HEK293 (cell line): Measurements from ENCODE around the gene ABHD12B.

Source experiments
- CTCF ChIA-PET: fragments of 350-600 bp; formaldehyde crosslinking; extraction: SDS; loops from one replicate; lab custom pipeline; 2021; ENCODE audit warnings: antibody characterized with exemption; lab: Yijun Ruan, JAX
- POLR2A ChIA-PET: fragments of 300-600 bp; formaldehyde crosslinking; extraction: SDS; loops from one replicate; lab custom pipeline; 2020; ENCODE audit warnings: antibody characterized with exemption, inconsistent platforms; lab: Yijun Ruan, JAX
- H3K27ac ChIP-seq: fragments of 200-500 bp; sonication (Bioruptor generic); 2 replicates; pipeline ENCODE4 v1.5.1; 2014; ENCODE audit warnings: low read depth, low read length, control low read depth, inconsistent platforms; ENCODE audit errors: extremely low read depth
- H3K36me3 ChIP-seq, 2 experiments: fragments of 200-500 bp in 1 of 2; sonication (Bioruptor generic) in 1 of 2; 1 replicate in 1 of 2; 2 replicates in 1 of 2; pipeline ENCODE4 v1.5.1; 2014 to 2017; ENCODE audit warnings: inconsistent platforms in 2 of 2, low read length in 2 of 2; ENCODE audit not compliant: control insufficient read depth in 2 of 2, insufficient read depth in 1 of 2
- H3K4me1 ChIP-seq: fragments of 200-500 bp; sonication (Bioruptor generic); 2 replicates; pipeline ENCODE4 v1.5.1; 2014; ENCODE audit warnings: mild to moderate bottlenecking, low read length, inconsistent platforms; ENCODE audit not compliant: control insufficient read depth, insufficient read depth
- H3K4me3 ChIP-seq: 2 replicates; pipeline ENCODE4 v1.5.1; 2011; ENCODE audit warnings: low read depth, mild to moderate bottlenecking, control low read depth, low read length, moderate library complexity
- H3K9me3 ChIP-seq: fragments of 200-500 bp; sonication (Bioruptor generic); 2 replicates; pipeline ENCODE4 v1.5.1; 2014; ENCODE audit warnings: low read depth, low read length, inconsistent platforms; ENCODE audit not compliant: control insufficient read depth, insufficient read depth
- BCL11A ChIP-seq: fragments of 450-650 bp; formaldehyde crosslinking; IDR thresholded peaks from 2 replicates; pipeline ENCODE4 v1.5.1; 2016; ENCODE audit warnings: low read depth, missing biosample characterization, missing genetic modification characterization
- ELK4 ChIP-seq: IDR thresholded peaks from 2 replicates; pipeline ENCODE4 v1.6.1; 2011; ENCODE audit warnings: mild to moderate bottlenecking, low read depth, low read length, borderline replicate concordance
- HIC1 ChIP-seq: fragments of 450-650 bp; formaldehyde crosslinking; IDR thresholded peaks from 2 replicates; pipeline ENCODE4 v1.5.1; 2016; ENCODE audit warnings: missing biosample characterization, missing genetic modification characterization
- MYNN ChIP-seq: fragments of 450-650 bp; formaldehyde crosslinking; IDR thresholded peaks from 2 replicates; pipeline ENCODE4 v1.5.1; 2016; ENCODE audit warnings: missing biosample characterization, missing genetic modification characterization, borderline replicate concordance
- ZNF184 ChIP-seq: fragments of 450-650 bp; IDR thresholded peaks from 2 replicates; pipeline ENCODE4 v1.5.1; 2018; ENCODE audit warnings: missing biosample characterization, mild to moderate bottlenecking, missing genetic modification characterization
- ZNF239 ChIP-seq: fragments of 450-650 bp; formaldehyde crosslinking; IDR thresholded peaks from 2 replicates; pipeline ENCODE4 v1.5.1; 2016; ENCODE audit warnings: missing biosample characterization, missing genetic modification characterization
- ZNF274 ChIP-seq, 2 experiments: fragments of 200-500 bp in 1 of 2; fragments of 450-650 bp in 1 of 2; sonication (Bioruptor generic) in 1 of 2; formaldehyde crosslinking in 1 of 2; IDR thresholded peaks; 2 replicates each; pipeline versions ENCODE4 v1.5.1 to v1.6.1; 2014 to 2016; ENCODE audit warnings: borderline replicate concordance in 1 of 2, inconsistent platforms in 1 of 2, low read length in 1 of 2, missing biosample characterization in 1 of 2, missing genetic modification characterization in 1 of 2
- ZNF302 ChIP-seq: fragments of 450-650 bp; formaldehyde crosslinking; IDR thresholded peaks from 2 replicates; pipeline ENCODE4 v1.5.1; 2016; ENCODE audit warnings: missing biosample characterization, missing genetic modification characterization, low read depth
- ZNF391 ChIP-seq: fragments of 450-650 bp; formaldehyde crosslinking; IDR thresholded peaks from 2 replicates; pipeline ENCODE4 v1.5.1; 2016; ENCODE audit warnings: low read depth, missing biosample characterization, missing genetic modification characterization, borderline replicate concordance
- ZNF580 ChIP-seq: fragments of 450-650 bp; formaldehyde crosslinking; IDR thresholded peaks from 2 replicates; pipeline ENCODE4 v1.5.1; 2016; ENCODE audit warnings: missing biosample characterization, missing genetic modification characterization
- ZNF596 ChIP-seq: fragments of 450-650 bp; IDR thresholded peaks from 2 replicates; pipeline ENCODE4 v1.5.0; 2018; ENCODE audit warnings: missing biosample characterization, mild to moderate bottlenecking, missing genetic modification characterization, moderate library complexity
- ZNF623 ChIP-seq: fragments of 450-650 bp; formaldehyde crosslinking; IDR thresholded peaks from 2 replicates; pipeline ENCODE4 v1.5.1; 2016; ENCODE audit warnings: missing biosample characterization, missing genetic modification characterization
- ZNF658 ChIP-seq: fragments of 450-650 bp; formaldehyde crosslinking; IDR thresholded peaks from 2 replicates; pipeline ENCODE4; 2016; ENCODE audit warnings: missing biosample characterization, missing genetic modification characterization
- ZNF76 ChIP-seq: fragments of 450-650 bp; formaldehyde crosslinking; IDR thresholded peaks from 2 replicates; pipeline ENCODE4; 2016; ENCODE audit warnings: low read depth, missing biosample characterization, missing genetic modification characterization, borderline replicate concordance
- ZNF791 ChIP-seq: fragments of 450-650 bp; formaldehyde crosslinking; IDR thresholded peaks from 2 replicates; pipeline ENCODE4 v1.5.1; 2016; ENCODE audit warnings: missing biosample characterization, missing genetic modification characterization
- ZNF843 ChIP-seq: fragments of 450-650 bp; formaldehyde crosslinking; IDR thresholded peaks from 2 replicates; pipeline ENCODE4 v1.5.1; 2016; ENCODE audit warnings: missing biosample characterization, missing genetic modification characterization
- TF ChIP-seq, protein P1 (sequence below): fragments of 450-650 bp; formaldehyde crosslinking; IDR thresholded peaks from 2 replicates; pipeline ENCODE4 v1.5.1; 2017; ENCODE audit warnings: missing biosample characterization, missing genetic modification characterization
- TF ChIP-seq, protein P2 (sequence below): fragments of 450-650 bp; formaldehyde crosslinking; IDR thresholded peaks from 2 replicates; pipeline ENCODE4 v1.5.0; 2017; ENCODE audit warnings: missing biosample characterization, missing genetic modification characterization, borderline replicate concordance
- TF ChIP-seq, protein P3 (sequence below): fragments of 450-650 bp; formaldehyde crosslinking; IDR thresholded peaks from 2 replicates; pipeline ENCODE4 v1.5.1; 2016; ENCODE audit warnings: missing biosample characterization, missing genetic modification characterization

ABHD12B gene

DNA sequence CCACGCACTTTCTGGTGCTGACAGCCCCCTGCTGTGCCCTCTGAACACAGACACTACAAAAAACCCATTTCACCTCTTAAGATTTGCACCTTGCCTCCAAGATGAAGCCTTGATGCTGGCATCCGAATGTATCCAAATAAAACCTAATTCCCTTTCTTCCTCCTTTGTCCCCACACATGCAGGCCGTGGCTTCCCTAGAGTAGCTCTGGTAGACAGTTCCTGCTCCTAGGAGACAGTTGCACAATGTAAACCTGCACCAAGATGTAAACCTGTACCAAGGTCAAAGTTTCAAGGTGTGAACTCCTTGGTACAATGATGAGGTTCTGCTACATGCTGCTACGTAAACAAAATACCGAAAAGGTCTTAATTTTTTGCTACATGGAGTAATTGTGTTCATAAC lies 625 bp upstream of the ABHD12B start:
- no peaks in the 10 kb centered on the region for H3K4me1 ChIP-seq
- H3K27ac ChIP-seq: no peak overlapping the region
- H3K9me3 ChIP-seq: no peaks in the 10 kb centered on the region
- H3K36me3 ChIP-seq: no peaks in the 10 kb centered on the region
- ChIA-PET POLR2A (no interaction called here), CTCF (interaction anchor here (0.6 kb wide), 2 partner anchors 12 to 94 kb away, joined by 3 read pairs; no protein-coding TSS in a partner anchor)
- TF ChIP-seq, protein P1, sequence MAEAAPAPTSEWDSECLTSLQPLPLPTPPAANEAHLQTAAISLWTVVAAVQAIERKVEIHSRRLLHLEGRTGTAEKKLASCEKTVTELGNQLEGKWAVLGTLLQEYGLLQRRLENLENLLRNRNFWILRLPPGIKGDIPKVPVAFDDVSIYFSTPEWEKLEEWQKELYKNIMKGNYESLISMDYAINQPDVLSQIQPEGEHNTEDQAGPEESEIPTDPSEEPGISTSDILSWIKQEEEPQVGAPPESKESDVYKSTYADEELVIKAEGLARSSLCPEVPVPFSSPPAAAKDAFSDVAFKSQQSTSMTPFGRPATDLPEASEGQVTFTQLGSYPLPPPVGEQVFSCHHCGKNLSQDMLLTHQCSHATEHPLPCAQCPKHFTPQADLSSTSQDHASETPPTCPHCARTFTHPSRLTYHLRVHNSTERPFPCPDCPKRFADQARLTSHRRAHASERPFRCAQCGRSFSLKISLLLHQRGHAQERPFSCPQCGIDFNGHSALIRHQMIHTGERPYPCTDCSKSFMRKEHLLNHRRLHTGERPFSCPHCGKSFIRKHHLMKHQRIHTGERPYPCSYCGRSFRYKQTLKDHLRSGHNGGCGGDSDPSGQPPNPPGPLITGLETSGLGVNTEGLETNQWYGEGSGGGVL (tag by site-specific recombination): no peak
- TF ChIP-seq ZNF580 (no peak), ZNF239 (tag by site-specific recombination) (no peak), ZNF843 (tag by site-specific recombination) (no peak), ZNF623 (no peak), ZNF76 (no peak), BCL11A (tag by site-specific recombination) (no peak), ZNF596 (tag by site-specific recombination) (no peak), ZNF791 (tag by site-specific recombination) (no peak), ZNF184 (no peak), HIC1 (no peak), ZNF391 (no peak), ELK4 (no peak), ZNF302 (tag by site-specific recombination) (no peak)
- TF ChIP-seq, protein P2, sequence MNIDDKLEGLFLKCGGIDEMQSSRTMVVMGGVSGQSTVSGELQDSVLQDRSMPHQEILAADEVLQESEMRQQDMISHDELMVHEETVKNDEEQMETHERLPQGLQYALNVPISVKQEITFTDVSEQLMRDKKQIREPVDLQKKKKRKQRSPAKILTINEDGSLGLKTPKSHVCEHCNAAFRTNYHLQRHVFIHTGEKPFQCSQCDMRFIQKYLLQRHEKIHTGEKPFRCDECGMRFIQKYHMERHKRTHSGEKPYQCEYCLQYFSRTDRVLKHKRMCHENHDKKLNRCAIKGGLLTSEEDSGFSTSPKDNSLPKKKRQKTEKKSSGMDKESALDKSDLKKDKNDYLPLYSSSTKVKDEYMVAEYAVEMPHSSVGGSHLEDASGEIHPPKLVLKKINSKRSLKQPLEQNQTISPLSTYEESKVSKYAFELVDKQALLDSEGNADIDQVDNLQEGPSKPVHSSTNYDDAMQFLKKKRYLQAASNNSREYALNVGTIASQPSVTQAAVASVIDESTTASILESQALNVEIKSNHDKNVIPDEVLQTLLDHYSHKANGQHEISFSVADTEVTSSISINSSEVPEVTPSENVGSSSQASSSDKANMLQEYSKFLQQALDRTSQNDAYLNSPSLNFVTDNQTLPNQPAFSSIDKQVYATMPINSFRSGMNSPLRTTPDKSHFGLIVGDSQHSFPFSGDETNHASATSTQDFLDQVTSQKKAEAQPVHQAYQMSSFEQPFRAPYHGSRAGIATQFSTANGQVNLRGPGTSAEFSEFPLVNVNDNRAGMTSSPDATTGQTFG (tag by site-specific recombination): no peak
- TF ChIP-seq, protein P3, sequence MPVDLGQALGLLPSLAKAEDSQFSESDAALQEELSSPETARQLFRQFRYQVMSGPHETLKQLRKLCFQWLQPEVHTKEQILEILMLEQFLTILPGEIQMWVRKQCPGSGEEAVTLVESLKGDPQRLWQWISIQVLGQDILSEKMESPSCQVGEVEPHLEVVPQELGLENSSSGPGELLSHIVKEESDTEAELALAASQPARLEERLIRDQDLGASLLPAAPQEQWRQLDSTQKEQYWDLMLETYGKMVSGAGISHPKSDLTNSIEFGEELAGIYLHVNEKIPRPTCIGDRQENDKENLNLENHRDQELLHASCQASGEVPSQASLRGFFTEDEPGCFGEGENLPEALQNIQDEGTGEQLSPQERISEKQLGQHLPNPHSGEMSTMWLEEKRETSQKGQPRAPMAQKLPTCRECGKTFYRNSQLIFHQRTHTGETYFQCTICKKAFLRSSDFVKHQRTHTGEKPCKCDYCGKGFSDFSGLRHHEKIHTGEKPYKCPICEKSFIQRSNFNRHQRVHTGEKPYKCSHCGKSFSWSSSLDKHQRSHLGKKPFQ (tag by site-specific recombination): no peak
- no peak overlapping the region for H3K4me3 ChIP-seq

- H3K36me3 ChIP-seq: no peaks in the 10 kb centered on the region
- TF ChIP-seq ZNF274 (IDR thresholded peaks at IDR 0.05; ENCODE audit: low read length) (no peak), ZNF274 (tag by site-specific recombination; IDR thresholded peaks at IDR 0.05; ENCODE audit: borderline replicate concordance) (no peak), ZNF658 (tag by site-specific recombination) (no peak), MYNN (tag by site-specific recombination) (no peak)
- POLR2A ChIA-PET: no interaction called here
- no peak overlapping the region for H3K27ac ChIP-seq
- H3K4me1 ChIP-seq: no peaks in the 10 kb centered on the region
- CTCF ChIA-PET: interaction anchor here (0.6 to 1.0 kb wide), 2 partner anchors 13 to 33 kb away, joined by 3 to 5 read pairs; no protein-coding TSS in a partner anchor
- H3K9me3 ChIP-seq: no peaks in the 10 kb centered on the region
- H3K4me3 ChIP-seq: no peak overlapping the region
Measured at GRCh38 chr14:50874757-50875156, 2.9 kb downstream of the ABHD12B start.
